Spleen (tissue), 7 donors: ENCODE results near the gene ZC3H12C.
"Not testable (repeated sequence)": the region's sequence is repeated elsewhere in the genome, so short reads cannot be mapped to it uniquely, and the experiment has no call there.

Experiments
- CTCF ChIP-seq, 11 experiments: fragments of 200-600 bp in 7 of 11; fragments of 450-650 bp in 4 of 11; sonication (generic) in 4 of 11; IDR thresholded peaks in 8 of 11; conservative IDR thresholded peaks in 3 of 11; 1 replicate in 7 of 11; 2 replicates in 4 of 11; pipeline versions ENCODE4 v1.4.0 to v1.8.0; 2016 to 2021; ENCODE audit warnings: antibody characterized with exemption in 11 of 11, inconsistent platforms in 4 of 11, mild to moderate bottlenecking in 1 of 11
- POLR2A ChIP-seq, 3 donors: fragments of 450-650 bp; IDR thresholded peaks; one replicate each; pipeline ENCODE4 v1.5.1; 2017; ENCODE audit warnings: antibody characterized with exemption in 3 of 3, mild to moderate bottlenecking in 1 of 3
- POLR2AphosphoS5 ChIP-seq, 3 donors: sonication (generic); formaldehyde crosslinking; IDR thresholded peaks; one replicate each; pipeline ENCODE4 v1.5.1; 2017; ENCODE audit warnings: antibody characterized with exemption in 3 of 3
- donor health status: DM: no; HTN: no; CAD: no; lungs with moderate emphysema.
- donor health status: DM: no; HTN: no; CAD: no.
- donor health status: DM: no; HTN: no; CAD: no.

GRCh38 chr11:110208678-110209312 is 115.6 kb downstream of the ZC3H12C start:
- TF ChIP-seq CTCF (IDR thresholded peaks at IDR 0.05 in 8 of 11, conservative IDR thresholded peaks at IDR 0.05 in 3 of 11); POLR2AphosphoS5 (IDR thresholded peaks at IDR 0.05); POLR2A (IDR thresholded peaks at IDR 0.05): not testable (repeated sequence)
